Superior temporal gyrus (tissue), 1 donor: ENCODE results near the gene SLC25A36.
"Not testable (repeated sequence)": the region's sequence is repeated elsewhere in the genome, so short reads cannot be mapped to it uniquely, and the experiment has no call there.

ENCODE experiments used
- DNase-seq: peaks from one replicate; pipeline ENCODE4 v3.0.0-alpha.2; 2016; ENCODE audit errors: extremely low spot score

SLC25A36 gene

DNA sequence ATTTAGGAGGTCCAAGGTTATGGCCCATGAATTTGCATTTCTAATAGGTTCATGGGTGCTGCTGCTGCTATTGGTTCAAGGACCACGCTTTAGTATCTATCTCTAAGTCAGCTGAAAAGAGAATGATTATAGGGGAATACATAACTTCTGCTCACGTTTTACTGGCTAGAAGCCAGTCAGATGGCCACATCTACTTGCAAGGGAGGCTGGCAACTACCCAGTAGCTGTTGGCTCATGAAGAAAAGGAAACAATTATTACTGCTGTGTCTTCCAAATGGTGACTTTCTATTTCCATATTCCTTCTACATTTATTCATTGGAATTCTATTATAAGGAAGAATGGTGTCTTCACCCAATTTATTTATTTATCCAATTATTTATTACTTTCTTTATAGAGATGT lies 54.2 kb downstream of the SLC25A36 start:
- no peak for DNase-seq

DNA sequence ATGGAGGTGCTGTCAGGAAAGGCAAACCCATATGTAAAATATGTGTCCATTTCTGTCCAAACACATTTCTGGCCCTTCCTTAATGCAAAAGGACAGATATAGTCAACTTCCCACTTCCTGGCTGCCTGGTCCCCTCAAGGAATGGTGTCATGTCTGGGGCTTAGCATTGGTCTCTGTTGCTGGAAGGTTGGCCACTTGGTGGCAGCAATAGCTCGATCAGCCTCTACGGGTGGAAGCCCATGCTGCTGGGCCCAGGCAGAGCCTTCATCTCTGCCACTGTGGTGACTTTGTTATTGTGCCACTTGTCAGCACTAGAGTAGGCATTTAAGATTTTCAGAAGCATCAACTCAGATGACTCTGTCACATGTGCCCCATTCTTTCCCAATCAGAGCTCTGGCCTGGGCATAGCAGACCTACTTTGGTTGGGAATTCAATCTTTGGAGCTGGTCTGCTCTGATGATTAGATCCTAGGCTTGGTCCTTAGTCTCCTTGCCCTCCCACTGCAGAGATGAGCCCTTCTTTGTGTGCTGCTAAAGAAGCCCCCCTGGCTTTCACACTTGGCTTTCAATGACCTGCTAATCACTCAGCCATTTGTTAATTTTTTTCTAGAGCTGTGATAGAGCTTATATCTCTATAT lies 58.5 kb downstream of the SLC25A36 start:
- peak; percentile 80 for DNase-seq

DNA sequence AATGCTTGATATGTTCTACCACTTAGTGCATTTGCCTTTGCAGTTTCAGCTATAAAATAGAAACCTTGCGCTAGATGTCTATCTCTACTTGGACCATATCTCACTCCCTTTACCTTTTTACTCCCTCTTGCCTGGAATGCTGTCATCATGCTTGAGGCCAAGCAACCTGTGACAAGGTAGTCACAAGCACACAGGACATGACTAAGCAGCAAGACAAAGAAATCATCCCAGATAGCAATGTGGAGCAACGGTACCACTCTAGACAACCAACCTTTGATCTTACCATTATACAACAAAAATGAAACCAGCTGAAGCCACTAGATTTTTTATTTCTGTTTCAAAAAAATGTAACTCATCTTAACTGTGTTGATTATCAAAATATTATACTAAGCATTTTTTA lies 59.0 kb downstream of the SLC25A36 start:
- no peak for DNase-seq

DNA sequence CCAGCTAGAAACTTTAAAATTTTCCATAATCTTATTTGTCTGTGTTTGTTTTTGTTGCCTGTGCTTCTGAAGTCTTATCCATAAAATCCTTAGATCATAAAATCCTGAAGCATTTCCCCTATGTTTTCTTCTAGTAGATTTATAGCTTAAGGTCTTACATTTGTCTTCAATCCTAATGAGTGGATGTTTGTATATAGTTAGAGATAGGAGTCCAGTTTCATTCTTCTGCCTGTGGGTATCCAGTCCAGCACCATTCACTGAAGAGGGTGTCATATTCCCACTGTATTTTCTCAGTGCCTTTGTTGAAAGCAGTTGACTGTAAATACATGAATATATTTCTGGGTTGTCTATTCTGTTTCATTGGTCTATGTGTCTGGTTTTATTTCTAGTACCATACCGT lies 64.7 kb downstream of the SLC25A36 start:
- no peak for DNase-seq

DNA sequence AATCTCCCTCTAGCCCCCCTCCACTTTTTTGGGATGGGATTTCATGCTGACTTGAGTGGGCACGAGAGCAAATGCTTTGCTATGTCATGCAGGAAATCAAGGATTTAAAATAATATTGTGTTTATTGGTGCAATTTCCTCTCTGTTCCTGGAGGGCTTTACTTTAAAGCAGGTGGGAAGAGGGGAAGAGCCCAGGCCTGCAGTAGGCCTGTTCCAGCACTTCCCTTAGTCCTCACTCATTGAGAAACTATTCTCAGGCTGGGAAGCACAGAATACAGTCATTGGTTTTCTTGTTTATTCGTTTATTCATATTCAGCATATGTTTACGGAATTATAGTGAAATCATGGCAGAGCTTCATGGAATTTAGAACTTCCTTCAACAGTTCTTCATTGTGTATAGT lies 67.9 kb downstream of the SLC25A36 start:
- DNase-seq = no peak

DNA sequence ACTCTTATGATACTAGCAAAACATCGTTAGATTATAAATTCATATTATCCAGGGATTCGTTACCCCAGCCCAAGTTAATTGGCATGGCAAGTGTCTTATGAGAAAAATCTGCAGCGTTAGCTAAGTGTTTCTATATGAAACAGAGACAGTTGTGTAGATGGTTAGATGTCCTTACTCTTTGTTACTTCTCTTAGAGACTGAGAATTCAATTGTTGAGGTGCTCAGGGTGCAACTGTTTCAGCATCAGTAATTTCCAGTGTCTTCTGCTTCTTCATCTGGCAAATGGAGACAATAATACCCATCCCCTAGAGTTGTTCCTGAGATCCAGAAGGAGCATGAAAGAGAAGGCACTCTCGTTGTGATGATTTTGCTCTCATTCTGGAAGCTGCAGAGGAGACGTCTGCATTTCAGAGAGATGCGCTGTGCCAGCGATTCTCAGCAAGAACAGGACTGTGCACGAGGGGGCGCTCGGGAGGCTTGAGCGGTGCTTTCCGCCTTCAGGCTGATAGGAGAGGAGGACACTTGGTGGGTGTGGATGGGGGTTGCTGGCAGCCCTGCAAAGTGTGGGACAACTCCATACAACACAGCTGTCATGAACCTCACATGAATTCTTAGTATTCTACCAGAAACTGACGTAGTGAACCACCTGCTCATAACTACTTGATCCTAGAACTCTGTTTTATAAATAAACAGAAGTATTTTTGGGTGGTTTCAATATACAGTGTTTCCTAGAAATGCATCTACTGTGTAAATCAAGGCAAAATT lies 69.8 kb downstream of the SLC25A36 start:
- DNase-seq = peak; percentile 85

DNA sequence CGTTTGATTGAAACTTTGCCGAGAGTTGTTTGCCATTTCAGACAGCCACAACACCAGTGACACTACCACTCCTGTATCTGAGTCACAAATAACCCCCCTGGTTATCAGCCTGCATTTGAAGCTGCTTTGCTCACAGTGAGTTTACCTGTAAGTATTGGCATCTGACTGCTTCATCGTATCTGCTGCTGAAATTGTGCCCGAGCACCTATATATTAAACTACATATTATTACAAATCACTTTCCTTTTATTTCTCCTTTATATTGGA lies 70.3 kb downstream of the SLC25A36 start:
- no peak for DNase-seq

DNA sequence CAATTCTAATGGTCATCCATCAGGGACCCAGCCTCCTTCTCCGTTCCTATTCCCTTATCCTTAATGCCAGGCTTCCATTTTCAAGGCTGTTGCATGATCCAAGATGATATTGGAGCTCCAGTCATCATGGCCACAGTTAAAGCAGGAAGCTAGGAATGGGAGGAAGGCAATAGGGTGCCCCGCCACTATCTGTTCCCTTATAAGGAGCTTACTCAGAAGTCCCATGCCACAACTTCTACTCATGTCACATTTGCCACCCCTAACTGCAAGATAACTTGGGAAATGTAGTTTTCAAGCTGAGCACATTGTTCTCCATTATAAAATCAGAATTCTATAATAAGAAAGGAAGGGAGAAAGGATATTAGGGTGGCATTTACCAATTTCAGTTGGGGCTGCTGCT lies 70.9 kb downstream of the SLC25A36 start:
- no peak for DNase-seq

DNA sequence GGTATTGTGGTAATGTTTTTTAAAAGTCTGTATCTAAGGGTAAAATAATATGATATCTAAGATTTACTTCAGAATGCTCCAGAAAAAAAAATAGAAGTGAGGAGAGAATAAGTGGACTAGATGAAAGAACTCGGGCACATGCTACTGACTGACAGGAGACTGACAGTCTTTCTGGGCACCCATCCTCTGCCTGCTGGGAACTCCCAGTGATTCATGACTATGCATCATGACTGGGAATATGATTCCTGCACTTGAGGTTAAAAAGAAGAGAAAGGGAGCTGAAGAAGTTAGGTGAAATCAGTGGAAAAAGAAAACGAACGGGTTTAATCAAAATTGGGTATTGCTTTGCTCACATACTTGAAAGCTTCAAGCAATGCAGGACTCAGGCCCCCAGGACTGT lies 73.8 kb downstream of the SLC25A36 start:
- DNase-seq = no peak

DNA sequence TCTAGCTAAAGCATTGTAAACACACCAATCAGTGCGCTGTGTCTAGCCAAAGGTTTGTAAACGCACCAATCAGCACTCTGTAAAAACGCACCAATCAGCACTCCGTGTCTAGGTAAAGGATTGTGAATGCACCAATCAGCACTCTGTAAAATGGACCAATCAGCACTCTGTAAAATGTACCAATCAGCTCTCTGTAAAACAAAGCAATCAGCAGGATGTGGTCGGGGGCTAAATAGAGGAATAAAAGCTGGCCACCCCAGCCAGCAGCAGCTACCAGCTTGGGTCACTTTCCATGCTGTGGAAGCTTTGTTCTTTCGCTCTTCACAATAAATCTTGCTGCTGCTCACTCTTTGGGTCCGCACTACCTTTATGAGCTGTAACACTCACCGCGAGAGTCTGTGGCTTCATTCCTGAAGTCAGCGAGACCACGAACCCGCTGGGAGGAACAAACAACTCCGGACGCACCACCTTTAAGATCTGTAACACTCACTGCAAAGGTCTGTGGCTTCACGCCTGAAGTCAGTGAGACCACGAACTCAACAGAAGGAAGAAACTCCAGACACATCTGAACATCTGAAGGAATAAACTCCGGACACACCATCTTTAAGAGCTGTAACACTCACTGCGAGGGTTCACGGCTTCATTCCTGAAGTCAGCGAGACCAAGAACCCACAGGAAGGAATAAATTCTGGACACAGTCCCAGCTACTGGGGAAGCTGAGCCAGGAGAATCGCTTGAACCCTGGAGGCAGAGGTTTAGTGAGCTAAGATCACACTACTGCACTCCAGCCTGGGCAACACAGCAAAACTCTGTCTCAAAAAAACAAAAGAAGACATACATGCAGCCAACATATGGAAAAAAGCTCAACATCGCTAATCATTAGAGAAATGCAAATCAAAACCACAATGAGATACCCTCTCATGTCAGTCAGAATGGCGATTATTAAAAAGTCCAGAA lies 76.0 kb downstream of the SLC25A36 start:
- not testable (repeated sequence) for DNase-seq

DNA sequence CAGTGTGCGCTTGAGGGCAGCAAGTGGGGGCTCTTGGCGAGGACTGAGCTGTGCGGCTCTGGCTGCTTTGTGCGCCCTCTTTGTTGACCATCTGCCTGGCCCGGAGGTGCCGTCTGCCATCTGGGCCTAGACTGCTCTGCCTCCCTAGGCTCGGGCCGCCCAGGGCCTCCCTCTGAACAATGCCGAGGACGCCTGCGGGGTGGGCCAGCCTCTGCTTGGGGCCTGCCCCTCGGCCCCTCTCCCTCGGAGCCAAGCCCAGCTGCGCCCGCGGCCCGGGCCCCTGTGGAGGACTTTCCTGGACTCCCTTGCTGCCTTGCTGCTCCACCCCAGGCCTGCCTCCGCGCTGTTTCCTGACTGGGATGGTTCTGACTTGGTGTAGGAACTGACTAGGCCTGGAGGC lies 77.6 kb downstream of the SLC25A36 start:
- DNase-seq = no peak

DNA sequence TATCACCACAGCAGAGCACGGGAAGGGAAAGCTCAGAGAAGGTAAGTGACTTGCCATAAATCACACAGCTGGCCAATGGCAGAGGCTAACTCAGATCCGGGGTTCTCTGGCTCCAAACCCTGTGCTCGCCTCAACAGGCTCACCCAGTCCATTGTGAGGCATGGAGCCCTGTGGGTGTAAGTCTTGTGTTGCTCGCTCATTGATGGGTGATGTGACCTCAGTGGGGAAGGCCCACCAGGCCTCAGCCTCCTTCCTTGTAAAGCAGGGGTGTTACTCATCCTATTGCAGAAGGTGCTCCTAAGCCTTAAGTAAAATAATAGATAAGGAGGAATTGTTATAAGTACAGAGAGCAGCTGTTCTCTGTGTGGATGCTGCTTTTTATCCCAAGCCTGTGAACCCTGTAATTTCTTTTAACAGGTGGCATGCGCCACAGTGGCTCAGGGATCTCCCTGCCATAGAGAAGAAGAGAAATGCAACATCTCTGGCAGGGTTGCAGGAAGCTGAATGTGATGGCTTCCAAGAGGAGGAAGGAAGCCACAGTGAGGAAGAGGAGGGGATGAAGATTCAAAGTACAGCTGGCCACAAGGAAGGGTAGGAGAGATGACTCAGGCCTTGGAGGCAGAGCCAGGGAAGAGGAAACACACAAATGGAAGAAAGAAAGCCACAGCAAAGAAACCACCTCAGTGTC lies 78.7 kb downstream of the SLC25A36 start:
- DNase-seq = no peak

DNA sequence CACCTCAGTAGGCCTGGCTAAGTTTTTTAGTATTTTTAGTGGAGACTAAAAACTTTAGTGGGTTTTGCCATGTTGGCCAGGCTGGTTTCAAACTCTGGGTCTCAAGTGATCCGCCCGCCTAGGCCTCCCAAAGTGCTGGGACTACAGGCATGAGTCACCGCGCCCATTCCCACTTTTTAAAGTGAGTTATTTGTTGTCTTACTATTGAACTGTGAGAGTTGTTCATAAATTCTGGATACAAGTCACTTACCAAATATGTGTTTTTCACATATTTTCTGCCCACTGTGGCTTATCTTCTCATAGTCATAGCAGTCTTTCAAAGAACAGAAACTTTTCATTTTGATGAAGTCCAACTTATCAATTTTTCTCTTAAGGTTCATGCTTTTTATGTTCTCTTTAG lies 79.6 kb downstream of the SLC25A36 start:
- DNase-seq = no peak
